Right lobe of liver (tissue), 6 donors: ENCODE data around the gene SRSF9. TPM values are rescaled to one million over a fixed set of nuclear protein-coding genes. Genes with fewer than 3 reads are reported as not detected.

Experiments used
- ATAC-seq, 4 donors: fragments of 200-7000 bp; cut with Tn5 transposase; one replicate each; pipeline ENCODE4 v1.9.1; 2020; ENCODE audit warnings: mild to moderate bottlenecking in 4 of 4, moderate library complexity in 4 of 4
- DNase-seq, 3 donors: peaks; one replicate each; pipeline ENCODE4 v3.0.0-alpha.2; 2020
- H3K27ac ChIP-seq, 3 donors: fragments of 200-600 bp; one replicate each; pipeline ENCODE4 v1.8.0; 2022
- H3K27me3 ChIP-seq, 2 donors: fragments of 200-600 bp; one replicate each; pipeline ENCODE4 v1.8.0; 2022
- H3K36me3 ChIP-seq, 4 donors: fragments of 200-600 bp; sonication (generic) in 1 of 4; one replicate each; pipeline versions ENCODE4 v1.5.1 to v1.8.0; 2017 to 2022; ENCODE audit warnings: control low read depth in 1 of 4
- H3K4me1 ChIP-seq, 4 donors: fragments of 200-600 bp; sonication (generic) in 1 of 4; one replicate each; pipeline versions ENCODE4 v1.5.1 to v1.8.0; 2017 to 2022; ENCODE audit warnings: control low read depth in 1 of 4
- H3K4me3 ChIP-seq, 3 donors: fragments of 200-600 bp; one replicate each; pipeline ENCODE4 v1.8.0; 2022
- H3K9me3 ChIP-seq, 4 donors: fragments of 200-600 bp; sonication (generic) in 1 of 4; one replicate each; pipeline versions ENCODE4 v1.5.1 to v1.8.0; 2017 to 2022; ENCODE audit warnings: control low read depth in 1 of 4
- CTCF ChIP-seq, 4 donors: fragments of 200-600 bp in 3 of 4; fragments of 450-650 bp in 1 of 4; IDR thresholded peaks; one replicate each; pipeline versions ENCODE4 v1.5.1 to v1.8.0; 2016 to 2022; ENCODE audit warnings: antibody characterized with exemption in 4 of 4, mild to moderate bottlenecking in 2 of 4
- POLR2A ChIP-seq: fragments of 450-650 bp; IDR thresholded peaks from one replicate; pipeline ENCODE4 v1.6.1; 2017; ENCODE audit warnings: antibody characterized with exemption, mild to moderate bottlenecking
- WGBS: methylation state at CpG from one replicate; pipeline ENCODE4 v1.1.6; 2018; ENCODE audit warnings: low coverage, low lambda C conversion rate; ENCODE audit not compliant: insufficient coverage; ENCODE audit errors: missing lambda C conversion rate; 5-methylcytosine and 5-hydroxymethylcytosine counted together
- intact Hi-C, 2 donors: fragments of 100-400 bp; cut with DNase I; formaldehyde crosslinking; loops; one replicate each; pipeline versions ENCODE4 v1.11.2 to v1.14.1; 2022
- total RNA-seq, 6 experiments: library from RNA; depleted of rRNA in 2 of 6; stranded (reverse); fragments of >200 nt in 2 of 6; fragmentation: NEBNext Ultra II Directional in 3 of 6; extraction: Animal tissue kit (Norgen Biotek cat#: 25700) in 3 of 6; gene quantifications; one replicate each; pipeline versions ENCODE4 v1.1.0 to v1.2.4, GENCODE V29; 2016 to 2023
- donor health status: DM: no; HTN: yes; CAD: no.
- donor health status: DM: no; HTN: no; CAD: no.
- donor health status: DM: no; HTN: no; CAD: no.
- donor health status: DM: no; HTN: yes; CAD: no.
- donor health status: DM: no; HTN: yes; CAD: no.

Gene SRSF9
- total RNA-seq, 6 experiments from 2014 or later, result 36.4 to 63.3 (median 60.2) TPM

GRCh38 chr12:120496413-120497340 is 27.1 kb upstream of the SRSF9 start:
- TF ChIP-seq CTCF (IDR thresholded peaks at IDR 0.05), result peak in 1 of 4 donors; percentile 6
- TF ChIP-seq POLR2A, result no peak
- H3K36me3 ChIP-seq, result peaks cover 0 to 23% (median 8%) of the 10 kb centered on the region in 4 donors
- WGBS, result 2% methylated on average over 28 of the region's 47 CpGs
- no peaks in the 10 kb centered on the region for H3K9me3 ChIP-seq
- ATAC-seq (peak; percentile 64 to 74 (median 71)), DNase-seq (peak; percentile 70 to 77 (median 73))
- intact Hi-C loops, result no loop called here
- no peaks in the 10 kb centered on the region for H3K27me3 ChIP-seq
- H3K4me1 ChIP-seq, result peaks cover 0 to 16% (median under 1%) of the 10 kb centered on the region in 4 donors
- peak overlapping the region; percentile 84 to 99 (median 97) for H3K4me3 ChIP-seq
- H3K27ac ChIP-seq, result peak overlapping the region; percentile 60 to 83 (median 70)

GRCh38 chr12:120495731-120496412 is 26.3 kb upstream of the SRSF9 start, which contains the start of gene DYNLL1:
DYNLL1 (plus strand) TSS chr12:120496113; CDS start chr12:120496422, 309 bp downstream.
- peaks cover 0 to 16% (median 8%) of the 10 kb centered on the region in 4 donors for H3K36me3 ChIP-seq
- peak within 1 kb of the TSS; percentile 60 to 83 (median 70) for H3K27ac ChIP-seq
- peak within 1 kb of the TSS; percentile 84 to 99 (median 97) for H3K4me3 ChIP-seq
- DNase-seq (peak; percentile 97), ATAC-seq (peak; percentile 98 to 99 (median 98))
- no peaks in the 10 kb centered on the region for H3K9me3 ChIP-seq
- intact Hi-C loops, result no loop called here
- peaks cover 0 to 16% (median under 1%) of the 10 kb centered on the region in 4 donors for H3K4me1 ChIP-seq
- no peaks in the 10 kb centered on the region for H3K27me3 ChIP-seq
- TF ChIP-seq POLR2A, result peak; percentile 82
- TF ChIP-seq CTCF (IDR thresholded peaks at IDR 0.05), result peak in 2 of 4 donors; percentile 13 to 17
- 0% methylated on average over 22 of the region's 53 CpGs for WGBS

- no peaks in the 10 kb centered on the region for H3K27me3 ChIP-seq
- WGBS, result 30% methylated on average over 14 of the region's 17 CpGs
- peaks cover 0 to 15% (median 8%) of the 10 kb centered on the region in 4 donors for H3K36me3 ChIP-seq
- H3K4me1 ChIP-seq, result peaks cover 0 to 16% (median under 1%) of the 10 kb centered on the region in 4 donors
- no peaks in the 10 kb centered on the region for H3K9me3 ChIP-seq
- TF ChIP-seq POLR2A (no peak), CTCF (IDR thresholded peaks at IDR 0.05) (no peak)
- peak overlapping the region; percentile 84 to 99 (median 97) for H3K4me3 ChIP-seq
- intact Hi-C loops, result no loop called here
- ATAC-seq (peak in 1 of 4 donors; percentile 2), DNase-seq (no peak)
- no peak overlapping the region for H3K27ac ChIP-seq
Observed at GRCh38 chr12:120495186-120495730, 25.7 kb upstream of the SRSF9 start.

- peaks cover 0 to 7% (median under 1%) of the 10 kb centered on the region in 4 donors for H3K4me1 ChIP-seq
Observed at GRCh38 chr12:120490833-120491512, 21.4 kb upstream of the SRSF9 start.

More at GRCh38 chr12:120490833-120491512, 21.4 kb upstream of the SRSF9 start:
- intact Hi-C loops, result no loop called here
- no peak for TF ChIP-seq CTCF (IDR thresholded peaks at IDR 0.05)
- TF ChIP-seq POLR2A, result no peak
- Histone ChIP-seq H3K27ac (no peak overlapping the region), H3K4me3 (no peak overlapping the region), H3K36me3 (no peaks in the 10 kb centered on the region), H3K27me3 (no peaks in the 10 kb centered on the region), H3K9me3 (no peaks in the 10 kb centered on the region)
- WGBS, result no CpG with 5 or more reads among the region's 2 CpGs
- no peak for ATAC-seq
- DNase-seq, result no peak
